Caco-2 (cell line): Measurements from ENCODE around the gene TMEM109. TPM values are rescaled to one million over a fixed set of nuclear protein-coding genes. Genes with fewer than 3 reads are reported as not detected.

Source experiments
- BruUV-seq: library from RNA; stranded (reverse); fragments of 400-500 nt; replicated peaks from 2 replicates; lab custom pipeline; 2021; lab: Mats Ljungman, UMichigan
- CTCF ChIA-PET: fragments of 300-600 bp; sonication (Branson Sonifier 250); formaldehyde crosslinking; loops from one replicate; lab custom pipeline; 2022; ENCODE audit warnings: antibody characterized with exemption; lab: Charles Lee
- POLR2A ChIA-PET: fragments of 300-600 bp; sonication (Branson Sonifier 250); formaldehyde crosslinking; loops from one replicate; lab custom pipeline; 2022; ENCODE audit warnings: antibody characterized with exemption; lab: Charles Lee
- DNase-seq, 2 experiments: peaks; one replicate each; pipeline versions ENCODE4 v3.0.0 to v3.0.0-alpha.2; 2020 to 2022
- H3K27me3 ChIP-seq: replicated peaks from 2 replicates; pipeline ENCODE4 v1.6.0; 2011; ENCODE audit warnings: low read length; ENCODE audit not compliant: control insufficient read depth, insufficient read depth
- H3K36me3 ChIP-seq: 2 replicates; pipeline ENCODE4 v1.5.1; 2011; ENCODE audit warnings: low read length; ENCODE audit not compliant: control insufficient read depth, insufficient read depth
- H3K4me1 ChIP-seq: fragments of 250-450 bp; sonication (Bioruptor Pico); 2 replicates; pipeline ENCODE4 v1.5.1; 2020; ENCODE audit warnings: mild to moderate bottlenecking
- H3K4me3 ChIP-seq: 2 replicates; pipeline ENCODE4 v1.5.1; 2011; ENCODE audit warnings: low read depth, mild to moderate bottlenecking, control low read depth, low read length
- H3K9me3 ChIP-seq: fragments of 250-450 bp; sonication (Bioruptor Pico); 2 replicates; pipeline ENCODE4 v1.5.1; 2020; ENCODE audit warnings: mild to moderate bottlenecking, moderate library complexity
- H3K27ac Mint-ChIP-seq: one replicate; pipeline ENCODE4 v1.8.0; 2022; ENCODE audit warnings: mixed read lengths; ENCODE audit not compliant: unreplicated experiment
- H3K27me3 Mint-ChIP-seq: one replicate; pipeline ENCODE4 v1.8.0; 2022; ENCODE audit warnings: mixed read lengths; ENCODE audit not compliant: insufficient read depth, unreplicated experiment
- H3K36me3 Mint-ChIP-seq: one replicate; pipeline ENCODE4 v1.8.0; 2022; ENCODE audit warnings: mild to moderate bottlenecking, mixed read lengths; ENCODE audit not compliant: insufficient read depth, unreplicated experiment
- H3K4me1 Mint-ChIP-seq: one replicate; pipeline ENCODE4 v1.8.0; 2022; ENCODE audit warnings: low read depth, mixed read lengths; ENCODE audit not compliant: unreplicated experiment
- H3K4me3 Mint-ChIP-seq: one replicate; pipeline ENCODE4 v1.8.0; 2022; ENCODE audit warnings: mild to moderate bottlenecking, moderate library complexity, mixed read lengths; ENCODE audit not compliant: unreplicated experiment
- H3K9me3 Mint-ChIP-seq: one replicate; pipeline ENCODE4 v1.8.0; 2022; ENCODE audit warnings: mixed read lengths; ENCODE audit not compliant: unreplicated experiment
- intact Hi-C: fragments of 100-400 bp; cut with micrococcal nuclease; formaldehyde crosslinking; loops from one replicate; pipeline ENCODE4 v1.10.0; 2022; ENCODE audit not compliant: unreplicated experiment
- total RNA-seq: library from RNA; stranded (reverse); gene quantifications from 2 replicates; pipeline ENCODE4 v1.2.3, GENCODE V29; 2022
- TF ChIP-seq, protein P1 (sequence below), 2 experiments: fragments of 200-600 bp in 1 of 2; IDR thresholded peaks; 1 replicate in 1 of 2; 2 replicates in 1 of 2; pipeline versions ENCODE4 v1.5.1 to v1.8.0; 2011 to 2022; ENCODE audit warnings: antibody characterized with exemption in 1 of 2, control low read depth in 1 of 2, inconsistent platforms in 1 of 2, low read depth in 1 of 2, low read length in 1 of 2, mild to moderate bottlenecking in 1 of 2, moderate library complexity in 1 of 2; ENCODE audit not compliant: insufficient read depth in 1 of 2, severe bottlenecking in 1 of 2, unreplicated experiment in 1 of 2

TMEM109 gene
- total RNA-seq, 1 experiment from 2014 or later: 91.9 TPM

DNA sequence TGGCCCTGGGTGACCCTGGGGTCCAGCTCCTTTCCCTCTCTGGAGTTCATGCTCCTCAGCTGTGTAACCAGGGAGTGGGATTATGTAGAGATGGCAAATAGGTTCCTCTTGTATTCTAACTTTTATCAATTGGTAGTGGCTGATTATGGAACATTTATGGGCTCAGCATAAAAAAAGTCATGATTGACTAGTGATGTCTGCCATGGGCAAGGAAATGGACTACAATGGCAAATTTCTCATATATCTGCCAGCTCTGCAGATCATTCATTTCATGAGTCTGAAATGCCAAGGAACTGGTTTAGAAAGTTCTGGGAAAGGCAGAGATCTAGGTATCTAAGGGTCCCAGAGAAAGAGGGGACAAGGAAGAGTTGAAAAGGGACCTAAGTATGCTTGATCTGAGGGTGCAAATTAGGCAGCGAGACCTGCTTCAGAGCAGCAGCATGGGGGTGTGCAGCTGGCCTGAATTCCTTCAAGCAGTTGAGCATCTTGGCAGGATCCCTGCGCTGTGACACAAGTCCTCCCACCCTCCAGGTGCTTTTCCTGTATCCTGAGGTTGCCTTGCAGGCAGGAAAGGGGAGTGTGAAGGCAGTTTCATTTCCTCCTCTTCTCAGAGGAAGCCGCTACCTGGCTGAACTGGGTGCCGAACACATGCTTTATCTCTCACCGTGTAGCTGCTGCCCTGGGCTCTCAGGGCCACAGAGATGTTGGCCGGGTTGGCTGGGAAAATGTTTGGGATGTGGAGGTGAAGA lies 27.6 kb downstream of the TMEM109 start:
- no peaks in the 10 kb centered on the region for H3K27me3 ChIP-seq
- no peaks in the 10 kb centered on the region for H3K27me3 Mint-ChIP-seq
- no peak overlapping the region for H3K4me3 Mint-ChIP-seq
- ChIA-PET POLR2A (no interaction called here), CTCF (interaction anchor here (0.7 kb wide), 1 partner anchor 925 kb away, joined by 4 read pairs; no protein-coding TSS in a partner anchor)
- H3K9me3 Mint-ChIP-seq: no peaks in the 10 kb centered on the region
- H3K36me3 Mint-ChIP-seq: peaks cover 9% of the 10 kb centered on the region
- H3K36me3 ChIP-seq: no peaks in the 10 kb centered on the region
- TF ChIP-seq, protein P1, sequence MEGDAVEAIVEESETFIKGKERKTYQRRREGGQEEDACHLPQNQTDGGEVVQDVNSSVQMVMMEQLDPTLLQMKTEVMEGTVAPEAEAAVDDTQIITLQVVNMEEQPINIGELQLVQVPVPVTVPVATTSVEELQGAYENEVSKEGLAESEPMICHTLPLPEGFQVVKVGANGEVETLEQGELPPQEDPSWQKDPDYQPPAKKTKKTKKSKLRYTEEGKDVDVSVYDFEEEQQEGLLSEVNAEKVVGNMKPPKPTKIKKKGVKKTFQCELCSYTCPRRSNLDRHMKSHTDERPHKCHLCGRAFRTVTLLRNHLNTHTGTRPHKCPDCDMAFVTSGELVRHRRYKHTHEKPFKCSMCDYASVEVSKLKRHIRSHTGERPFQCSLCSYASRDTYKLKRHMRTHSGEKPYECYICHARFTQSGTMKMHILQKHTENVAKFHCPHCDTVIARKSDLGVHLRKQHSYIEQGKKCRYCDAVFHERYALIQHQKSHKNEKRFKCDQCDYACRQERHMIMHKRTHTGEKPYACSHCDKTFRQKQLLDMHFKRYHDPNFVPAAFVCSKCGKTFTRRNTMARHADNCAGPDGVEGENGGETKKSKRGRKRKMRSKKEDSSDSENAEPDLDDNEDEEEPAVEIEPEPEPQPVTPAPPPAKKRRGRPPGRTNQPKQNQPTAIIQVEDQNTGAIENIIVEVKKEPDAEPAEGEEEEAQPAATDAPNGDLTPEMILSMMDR (IDR thresholded peaks at IDR 0.05; ENCODE audit: insufficient read depth in 1 of 2, low read depth in 1 of 2, low read length in 1 of 2, severe bottlenecking in 1 of 2, unreplicated experiment in 1 of 2): no peak
- no peak for DNase-seq
- no TSS peak for BruUV-seq
- H3K4me1 Mint-ChIP-seq: peaks cover 13% of the 10 kb centered on the region
- H3K9me3 ChIP-seq: no peaks in the 10 kb centered on the region
- intact Hi-C loops: loop anchor here (2.0 kb wide), 1 partner anchor 35 kb away; the partner anchor contains the start of gene PRPF19
- no peaks in the 10 kb centered on the region; the same call in none of the 2 replicates for H3K4me1 ChIP-seq
- H3K27ac Mint-ChIP-seq: no peak overlapping the region
- no peak overlapping the region for H3K4me3 ChIP-seq

DNA sequence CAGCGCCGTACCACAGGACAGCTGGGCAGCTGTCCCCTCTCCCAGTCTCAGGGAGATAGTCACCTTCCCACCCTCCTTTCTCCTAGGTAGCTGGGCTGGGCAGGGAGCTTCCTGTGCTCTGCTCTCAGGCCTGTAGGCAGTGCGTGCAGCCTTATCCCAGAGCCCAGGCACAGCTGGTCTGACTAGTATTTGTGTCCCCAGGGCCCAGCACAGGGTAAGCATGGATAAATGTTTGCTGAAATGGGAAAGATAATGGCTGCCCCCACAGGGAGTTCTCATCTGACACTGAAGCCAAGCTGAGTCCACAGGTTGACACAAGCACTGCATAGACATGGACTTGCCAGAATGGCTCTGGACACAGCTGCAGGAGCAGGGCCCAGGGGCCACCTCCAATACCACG lies 28.3 kb downstream of the TMEM109 start:
- no peak for DNase-seq
- H3K36me3 Mint-ChIP-seq: peaks cover 9% of the 10 kb centered on the region
- intact Hi-C loops: no loop called here
- no peaks in the 10 kb centered on the region for H3K27me3 Mint-ChIP-seq
- H3K4me1 Mint-ChIP-seq: peaks cover 13% of the 10 kb centered on the region
- H3K27ac Mint-ChIP-seq: no peak overlapping the region
- ChIA-PET POLR2A (no interaction called here), CTCF (no interaction called here)
- no peaks in the 10 kb centered on the region for H3K9me3 Mint-ChIP-seq
- H3K9me3 ChIP-seq: no peaks in the 10 kb centered on the region
- no peaks in the 10 kb centered on the region; the same call in none of the 2 replicates for H3K4me1 ChIP-seq
- H3K4me3 ChIP-seq: no peak overlapping the region
- H3K36me3 ChIP-seq: no peaks in the 10 kb centered on the region
- BruUV-seq: no TSS peak
- no peak overlapping the region for H3K4me3 Mint-ChIP-seq
- H3K27me3 ChIP-seq: no peaks in the 10 kb centered on the region
- TF ChIP-seq, protein P1 (IDR thresholded peaks at IDR 0.05; ENCODE audit: insufficient read depth in 1 of 2, low read depth in 1 of 2, low read length in 1 of 2, severe bottlenecking in 1 of 2, unreplicated experiment in 1 of 2): no peak

DNA sequence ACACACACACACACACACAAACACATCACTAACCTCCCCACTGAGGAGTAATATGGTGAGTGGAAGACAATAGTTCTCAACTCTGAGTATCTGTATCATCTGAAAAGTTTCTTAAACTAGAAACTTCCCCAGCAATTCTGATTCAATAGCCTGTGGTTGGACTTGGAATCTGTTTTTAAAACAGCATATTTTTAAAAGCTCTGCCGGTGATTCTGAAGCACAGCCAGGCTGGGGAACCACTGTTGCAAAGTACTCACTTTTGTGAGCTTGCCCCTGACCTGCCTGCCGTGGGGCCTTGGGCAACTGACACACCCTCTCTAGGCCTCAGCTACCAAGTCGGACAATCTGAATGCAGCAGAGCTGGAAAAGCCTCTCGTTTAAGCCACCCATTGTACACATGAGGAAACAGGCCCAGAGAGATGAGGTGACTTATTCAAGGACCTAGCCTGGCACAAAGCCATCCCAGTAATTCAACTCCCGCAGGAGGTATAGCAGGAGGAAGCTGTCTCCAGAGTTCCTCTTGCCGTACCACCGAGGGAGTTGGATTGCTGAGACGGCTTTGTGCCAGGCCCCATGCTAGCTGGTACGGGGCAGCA lies 29.1 kb downstream of the TMEM109 start:
- no peak for DNase-seq
- Mint-ChIP-seq H3K4me1 (peaks cover 13% of the 10 kb centered on the region), H3K27ac (no peak overlapping the region), H3K4me3 (no peak overlapping the region), H3K36me3 (peaks cover 9% of the 10 kb centered on the region), H3K9me3 (no peaks in the 10 kb centered on the region), H3K27me3 (no peaks in the 10 kb centered on the region)
- no peaks in the 10 kb centered on the region for H3K27me3 ChIP-seq
- TF ChIP-seq, protein P1 (IDR thresholded peaks at IDR 0.05; ENCODE audit: insufficient read depth in 1 of 2, low read depth in 1 of 2, low read length in 1 of 2, severe bottlenecking in 1 of 2, unreplicated experiment in 1 of 2): no peak
- H3K4me3 ChIP-seq: no peak overlapping the region
- ChIA-PET CTCF (no interaction called here), POLR2A (no interaction called here)
- H3K9me3 ChIP-seq: no peaks in the 10 kb centered on the region
- no peaks in the 10 kb centered on the region; the same call in none of the 2 replicates for H3K4me1 ChIP-seq
- BruUV-seq: no TSS peak
- H3K36me3 ChIP-seq: no peaks in the 10 kb centered on the region
- intact Hi-C loops: no loop called here
